Skeletal muscle tissue (tissue), 4 donors: Measurements from ENCODE around the gene KCND2. TPM values are rescaled to one million over a fixed set of nuclear protein-coding genes. Genes with fewer than 3 reads are reported as not detected.

Experiments used
- H3K27ac ChIP-seq: one replicate; pipeline ENCODE4 v1.7.0; 2013; ENCODE audit warnings: mild to moderate bottlenecking, low read depth, low read length, inconsistent platforms
- H3K27me3 ChIP-seq, 3 donors: one replicate each; pipeline ENCODE4 v1.7.0; 2013; ENCODE audit warnings: low read length in 3 of 3; ENCODE audit not compliant: control insufficient read depth in 3 of 3, insufficient read depth in 3 of 3
- H3K36me3 ChIP-seq, 3 donors: one replicate each; pipeline ENCODE4 v1.7.0; 2013; ENCODE audit warnings: low read length in 3 of 3; ENCODE audit not compliant: control insufficient read depth in 3 of 3, insufficient read depth in 3 of 3
- H3K4me1 ChIP-seq, 3 donors: one replicate each; pipeline ENCODE4 v1.7.0; 2013; ENCODE audit warnings: low read length in 3 of 3, mild to moderate bottlenecking in 3 of 3; ENCODE audit not compliant: control insufficient read depth in 3 of 3, insufficient read depth in 3 of 3
- H3K4me3 ChIP-seq, 3 donors: one replicate each; pipeline ENCODE4 v1.7.0; 2013; ENCODE audit warnings: low read length in 3 of 3
- H3K9ac ChIP-seq, 3 donors: one replicate each; pipeline ENCODE4 v1.7.0; 2013; ENCODE audit warnings: low read length in 3 of 3, mild to moderate bottlenecking in 3 of 3, moderate library complexity in 2 of 3, low read depth in 1 of 3
- H3K9me3 ChIP-seq, 3 donors: one replicate each; pipeline ENCODE4 v1.7.0; 2013; ENCODE audit warnings: low read length in 3 of 3; ENCODE audit not compliant: control insufficient read depth in 3 of 3
- total RNA-seq: library from RNA; depleted of rRNA; stranded (reverse); fragments of >200 nt; gene quantifications from one replicate; pipeline ENCODE4 v1.2.3, GENCODE V29; 2014
- donor health status: Osteomylitis.

The KCND2 gene
- total RNA-seq, 1 donor from 2014 or later = 2.6 TPM

DNA sequence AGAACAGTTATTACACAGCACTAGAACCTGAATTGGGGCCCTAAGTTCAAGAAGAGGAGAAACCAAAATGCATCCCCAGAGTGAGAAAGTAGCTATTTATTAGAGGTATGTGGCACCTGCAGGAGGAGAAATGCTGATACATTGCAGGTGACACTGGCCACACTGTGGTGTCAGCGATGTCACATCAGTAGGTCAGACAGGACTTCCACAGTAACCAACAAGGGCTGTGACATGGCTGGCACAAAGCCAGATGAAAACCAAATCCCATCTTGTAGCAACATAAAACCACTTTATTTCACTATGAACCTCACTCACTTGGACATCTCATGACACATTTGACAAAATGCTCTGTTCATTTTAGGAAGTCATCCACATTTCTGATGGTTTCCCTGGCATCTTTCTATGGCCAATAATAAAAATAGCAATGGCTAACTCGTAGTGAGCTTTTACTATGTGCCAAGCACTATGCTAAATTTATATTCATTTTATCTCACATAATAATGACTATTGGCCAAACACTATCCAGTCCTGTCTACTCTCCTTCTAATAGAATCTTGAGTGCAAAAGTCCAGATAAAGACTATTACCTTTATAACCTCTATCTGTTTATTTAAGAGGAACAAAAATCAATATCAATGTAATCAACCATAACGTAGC lies 430.7 kb downstream of the KCND2 start:
- Histone ChIP-seq H3K9ac (no peak overlapping the region), H3K4me3 (no peak overlapping the region), H3K27ac (no peak overlapping the region), H3K36me3 (no peaks in the 10 kb centered on the region), H3K27me3 (no peaks in the 10 kb centered on the region), H3K4me1 (no peaks in the 10 kb centered on the region), H3K9me3 (peaks cover 0 to 2% (median 0%) of the 10 kb centered on the region in 3 donors)

- H3K4me1 ChIP-seq = no peaks in the 10 kb centered on the region
- H3K9ac ChIP-seq = no peak overlapping the region
- no peaks in the 10 kb centered on the region for H3K27me3 ChIP-seq
- H3K4me3 ChIP-seq = no peak overlapping the region
- H3K9me3 ChIP-seq = no peaks in the 10 kb centered on the region
- no peak overlapping the region for H3K27ac ChIP-seq
- H3K36me3 ChIP-seq = no peaks in the 10 kb centered on the region
Observed at GRCh38 chr7:120709252-120709971, 436.4 kb downstream of the KCND2 start.

DNA sequence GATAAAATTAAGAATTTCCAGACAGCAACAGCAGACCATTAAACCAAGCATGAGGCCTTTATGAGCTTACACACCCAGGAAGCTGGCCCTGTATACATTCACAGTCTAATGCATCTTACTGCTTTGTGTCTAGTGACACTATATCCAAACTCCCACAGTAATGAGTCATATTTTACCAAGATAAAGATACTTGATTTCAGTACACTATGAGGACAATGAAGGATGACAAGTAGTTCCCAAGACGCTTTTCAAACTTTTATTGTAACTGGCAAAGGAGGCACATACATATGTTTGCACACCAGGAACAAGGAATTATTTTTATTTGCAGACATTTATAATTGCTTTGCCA lies 437.0 kb downstream of the KCND2 start:
- Histone ChIP-seq H3K27me3 (no peaks in the 10 kb centered on the region), H3K4me3 (no peak overlapping the region), H3K9me3 (no peaks in the 10 kb centered on the region), H3K4me1 (no peaks in the 10 kb centered on the region), H3K9ac (no peak overlapping the region), H3K36me3 (no peaks in the 10 kb centered on the region), H3K27ac (no peak overlapping the region)

DNA sequence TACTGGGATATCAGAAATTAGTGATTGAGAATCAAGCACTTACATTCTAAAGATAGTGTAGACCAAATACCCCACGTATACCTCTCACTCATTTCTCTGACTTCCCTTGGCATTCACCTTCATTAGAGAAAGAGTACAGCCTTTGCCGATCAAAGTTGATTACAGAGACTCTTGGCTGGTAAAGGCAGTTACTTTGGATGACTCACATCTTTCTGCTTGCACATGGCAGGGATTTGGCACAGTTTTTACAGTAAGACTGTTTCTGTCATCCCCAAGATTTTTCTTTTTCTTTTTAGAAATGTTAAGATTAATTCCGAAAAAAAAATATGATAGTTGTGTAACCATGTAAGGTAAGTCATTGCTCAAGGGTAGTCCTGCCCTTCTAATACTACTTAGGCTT lies 442.0 kb downstream of the KCND2 start:
- Histone ChIP-seq H3K36me3 (no peaks in the 10 kb centered on the region), H3K9me3 (no peaks in the 10 kb centered on the region), H3K27me3 (no peaks in the 10 kb centered on the region), H3K9ac (no peak overlapping the region), H3K4me1 (no peaks in the 10 kb centered on the region), H3K4me3 (no peak overlapping the region), H3K27ac (no peak overlapping the region)

DNA sequence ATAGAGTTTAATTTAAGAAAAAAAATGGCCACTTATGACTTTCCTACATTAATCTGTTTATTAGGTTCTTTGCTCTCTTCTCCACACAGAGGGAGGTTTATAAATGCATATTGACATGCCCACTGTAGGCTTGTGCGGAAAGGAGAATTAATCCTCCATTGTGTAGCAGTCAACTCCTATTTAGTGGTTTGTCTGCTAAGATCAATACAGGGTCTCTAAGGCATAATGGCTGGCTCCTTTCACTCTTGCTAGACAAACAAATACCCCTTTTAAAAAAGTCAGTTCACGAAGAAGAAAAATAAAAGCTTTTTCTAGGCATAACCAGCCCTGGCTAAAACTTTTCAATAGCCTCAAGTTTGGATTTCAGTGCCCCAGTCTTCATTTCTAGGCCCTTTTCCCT lies 443.3 kb downstream of the KCND2 start:
- Histone ChIP-seq H3K4me3 (no peak overlapping the region), H3K9ac (no peak overlapping the region), H3K4me1 (no peaks in the 10 kb centered on the region), H3K27me3 (no peaks in the 10 kb centered on the region), H3K9me3 (no peaks in the 10 kb centered on the region), H3K27ac (no peak overlapping the region), H3K36me3 (no peaks in the 10 kb centered on the region)

- no peak overlapping the region for H3K27ac ChIP-seq
- no peaks in the 10 kb centered on the region for H3K9me3 ChIP-seq
- no peaks in the 10 kb centered on the region for H3K27me3 ChIP-seq
- H3K36me3 ChIP-seq = no peaks in the 10 kb centered on the region
- H3K9ac ChIP-seq = no peak overlapping the region
- H3K4me1 ChIP-seq = no peaks in the 10 kb centered on the region
- no peak overlapping the region for H3K4me3 ChIP-seq
Observed at GRCh38 chr7:120717166-120717565, 444.2 kb downstream of the KCND2 start.

- H3K4me1 ChIP-seq = no peaks in the 10 kb centered on the region
- H3K9me3 ChIP-seq = no peaks in the 10 kb centered on the region
Observed at GRCh38 chr7:120718361-120718760, 445.4 kb downstream of the KCND2 start.

DNA sequence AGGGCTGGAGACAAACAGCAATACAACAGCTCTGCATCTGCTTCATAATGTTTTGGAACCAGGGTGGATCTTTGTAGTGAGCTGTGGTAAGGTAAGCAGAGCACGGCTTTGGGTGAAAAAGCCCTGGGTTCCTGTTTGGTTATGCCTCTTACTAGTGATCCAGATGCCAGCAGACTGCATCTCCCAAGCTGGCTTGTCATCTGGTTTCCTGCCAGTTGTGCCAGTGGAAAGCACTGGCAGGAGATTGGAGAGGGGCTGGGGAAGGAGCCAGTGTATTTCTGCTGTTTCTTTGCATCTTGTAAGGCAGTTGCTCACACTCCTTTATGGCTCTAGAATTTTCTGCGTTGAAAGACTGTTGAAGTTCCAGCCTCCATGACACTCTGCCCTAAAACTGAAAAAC lies 447.3 kb downstream of the KCND2 start:
- no peak overlapping the region for H3K27ac ChIP-seq
- H3K9me3 ChIP-seq = no peaks in the 10 kb centered on the region
- H3K9ac ChIP-seq = no peak overlapping the region
- no peaks in the 10 kb centered on the region for H3K36me3 ChIP-seq
- no peak overlapping the region for H3K4me3 ChIP-seq
- H3K4me1 ChIP-seq = no peaks in the 10 kb centered on the region
- H3K27me3 ChIP-seq = no peaks in the 10 kb centered on the region

More at GRCh38 chr7:120718361-120718760, 445.4 kb downstream of the KCND2 start:
- no peak overlapping the region for H3K4me3 ChIP-seq
- no peak overlapping the region for H3K9ac ChIP-seq
- H3K36me3 ChIP-seq = no peaks in the 10 kb centered on the region
- no peak overlapping the region for H3K27ac ChIP-seq
- H3K27me3 ChIP-seq = no peaks in the 10 kb centered on the region

- Histone ChIP-seq H3K27me3 (no peaks in the 10 kb centered on the region), H3K9me3 (no peaks in the 10 kb centered on the region), H3K4me3 (no peak overlapping the region), H3K9ac (no peak overlapping the region), H3K4me1 (no peaks in the 10 kb centered on the region), H3K27ac (no peak overlapping the region), H3K36me3 (no peaks in the 10 kb centered on the region)
Observed at GRCh38 chr7:120723465-120724385, 450.8 kb downstream of the KCND2 start.

GRCh38 chr7:120724448-120724847 lies 451.5 kb downstream of the KCND2 start:
- Histone ChIP-seq H3K9me3 (no peaks in the 10 kb centered on the region), H3K36me3 (no peaks in the 10 kb centered on the region), H3K4me1 (no peaks in the 10 kb centered on the region), H3K27me3 (no peaks in the 10 kb centered on the region), H3K4me3 (no peak overlapping the region), H3K27ac (no peak overlapping the region), H3K9ac (no peak overlapping the region)
